GM18508 (cell line): Measurements from ENCODE around the gene CSRP1.
"Not testable (repeated sequence)": the region's sequence is repeated elsewhere in the genome, so short reads cannot be mapped to it uniquely, and the experiment has no call there.

Experiments used
- ATAC-seq: cut with Tn5 transposase; IDR thresholded peaks from one replicate; pipeline ENCODE4 v1.9.1; 2021; ENCODE audit warnings: moderate number of reproducible peaks; ENCODE audit not compliant: insufficient read depth, unreplicated experiment

The CSRP1 gene

GRCh38 chr1:201481761-201482493 lies 25.0 kb downstream of the CSRP1 start:
- ATAC-seq = peak; percentile 51

- ATAC-seq = no peak
Measured at GRCh38 chr1:201481004-201481380, 25.9 kb downstream of the CSRP1 start.

GRCh38 chr1:201480231-201481003 lies 26.5 kb downstream of the CSRP1 start:
- ATAC-seq = no peak

GRCh38 chr1:201479201-201479730 lies 27.7 kb downstream of the CSRP1 start:
- ATAC-seq = no peak

- ATAC-seq = not testable (repeated sequence)
Measured at GRCh38 chr1:201478666-201479065, 28.3 kb downstream of the CSRP1 start.

- ATAC-seq = no peak
Measured at GRCh38 chr1:201476670-201477344, 30.1 kb downstream of the CSRP1 start.

GRCh38 chr1:201475915-201476669 lies 30.8 kb downstream of the CSRP1 start:
- no peak for ATAC-seq

- no peak for ATAC-seq
Measured at GRCh38 chr1:201475130-201475529, 31.8 kb downstream of the CSRP1 start.

- ATAC-seq = no peak
Measured at GRCh38 chr1:201473296-201473695, 33.6 kb downstream of the CSRP1 start.

- not testable (repeated sequence) for ATAC-seq
Measured at GRCh38 chr1:201472321-201472720, 34.6 kb downstream of the CSRP1 start.

GRCh38 chr1:201471772-201472171 lies 35.2 kb downstream of the CSRP1 start:
- ATAC-seq = no peak

GRCh38 chr1:201470581-201470980 lies 36.3 kb downstream of the CSRP1 start:
- no peak for ATAC-seq

- ATAC-seq = no peak
Measured at GRCh38 chr1:201469645-201470074, 37.3 kb downstream of the CSRP1 start.

- ATAC-seq = no peak
Measured at GRCh38 chr1:201468844-201469644, 37.9 kb downstream of the CSRP1 start, which contains the start of gene PHLDA3. Gene PHLDA3 (minus strand): TSS chr1:201469188. CDS start chr1:201468786, 402 bp downstream.

- ATAC-seq = no peak
Measured at GRCh38 chr1:201468501-201468843, 38.5 kb downstream of the CSRP1 start.

GRCh38 chr1:201466492-201466891 lies 40.4 kb downstream of the CSRP1 start:
- no peak for ATAC-seq

- ATAC-seq = no peak
Measured at GRCh38 chr1:201465698-201466290, 41.1 kb downstream of the CSRP1 start.

GRCh38 chr1:201463071-201463552 lies 43.8 kb downstream of the CSRP1 start:
- ATAC-seq = no peak
